Measurements from ENCODE around the gene SPAST. TPM values are rescaled to one million over a fixed set of nuclear protein-coding genes. Genes with fewer than 3 reads are reported as not detected.
"Not testable (repeated sequence)": the region's sequence is repeated elsewhere in the genome, so short reads cannot be mapped to it uniquely, and the experiment has no call there.

The SPAST gene
- total RNA-seq, 1 experiment from 2014 or later, result 32.8 TPM

- H4K20me1 ChIP-seq (ENCODE audit: control insufficient read depth, insufficient read depth, insufficient read length), result no peaks in the 10 kb centered on the region
- TF ChIP-seq CTCF (conservative IDR thresholded peaks at IDR 0.05), result no peak
- H2BK5ac ChIP-seq (ENCODE audit: insufficient read length, low read length), result no peak overlapping the region
- DNase-seq, result no peak
- H4K91ac ChIP-seq (ENCODE audit: insufficient read length, low read depth, low read length), result no peak overlapping the region
- H3K36me3 Mint-ChIP-seq (ENCODE audit: insufficient read depth in 1 of 3, low read depth in 3 of 3), result peaks cover 0 to 21% (median 13%) of the 10 kb centered on the region in 3 experiments; a peak in 3 of 7 replicates
- no peaks in the 10 kb centered on the region for H3K79me1 ChIP-seq (ENCODE audit: insufficient read depth, low read depth, low read length, poor library complexity, severe bottlenecking)
- H3K4me2 ChIP-seq (ENCODE audit: insufficient read depth, insufficient read length, low read length), result no peak overlapping the region
- H3K4me3 Mint-ChIP-seq, result no peak overlapping the region
- no peak overlapping the region for H3K18ac ChIP-seq (ENCODE audit: insufficient read length, low read depth, low read length)
- H3K27me3 Mint-ChIP-seq (ENCODE audit: low read depth), result no peaks in the 10 kb centered on the region
- H4K8ac ChIP-seq (replicated peaks; ENCODE audit: insufficient read length, low read depth, low read length), result no peak overlapping the region
- no peak overlapping the region for H3K23ac ChIP-seq (ENCODE audit: insufficient read length, low read depth, low read length)
- H3K27ac ChIP-seq (ENCODE audit: insufficient read length, low read depth, low read length), result no peak overlapping the region
- no peaks in the 10 kb centered on the region for H3K79me2 ChIP-seq (ENCODE audit: insufficient read depth, low read length)
- H3K9me3 Mint-ChIP-seq, result no peaks in the 10 kb centered on the region
- no peak overlapping the region for H3T11ph ChIP-seq (ENCODE audit: low read length)
- WGBS (ENCODE audit: extremely low coverage, insufficient read length, low lambda C conversion rate), result no CpG with 5 or more reads among the region's 4 CpGs
- no peak overlapping the region for H2BK15ac ChIP-seq (ENCODE audit: low read depth, low read length)
- no peak overlapping the region for H3K9ac ChIP-seq (ENCODE audit: extremely low read depth, insufficient read length, low read length)
- no peak overlapping the region for H2BK12ac ChIP-seq (ENCODE audit: insufficient read length, low read depth, low read length)
- H3K14ac ChIP-seq (ENCODE audit: insufficient read depth, low read length), result no peak overlapping the region
- no peak overlapping the region for H3K56ac ChIP-seq (ENCODE audit: insufficient read length, low read depth, low read length)
- no peak overlapping the region for H2AK5ac ChIP-seq (ENCODE audit: insufficient read length, low read length)
- no peak overlapping the region for H2BK120ac ChIP-seq (ENCODE audit: low read depth, low read length, poor library complexity, severe bottlenecking)
- no peak overlapping the region for H2AFZ ChIP-seq (ENCODE audit: low read length)
- H3K23me2 ChIP-seq (ENCODE audit: insufficient read length, low read depth, low read length, poor library complexity, severe bottlenecking), result no peaks in the 10 kb centered on the region
- H3K27me3 ChIP-seq (ENCODE audit: insufficient read depth, low read length), result no peaks in the 10 kb centered on the region
- no peaks in the 10 kb centered on the region for H3K4me1 Mint-ChIP-seq
- no peak overlapping the region for H3K27ac Mint-ChIP-seq
- H2BK20ac ChIP-seq (ENCODE audit: low read depth, low read length, poor library complexity, severe bottlenecking), result no peak overlapping the region
- H4K5ac ChIP-seq (ENCODE audit: insufficient read length, low read depth, low read length), result no peak overlapping the region
- H3K4ac ChIP-seq (ENCODE audit: low read depth, low read length), result no peak overlapping the region
- H3K4me1 ChIP-seq (ENCODE audit: insufficient read depth, low read length), result no peaks in the 10 kb centered on the region
- H3K9me3 ChIP-seq (ENCODE audit: control insufficient read depth, low read depth, low read length), result no peaks in the 10 kb centered on the region
Observed at GRCh38 chr2:32136097-32136496, 72.7 kb downstream of the SPAST start.

- no CpG with 5 or more reads among the region's 14 CpGs for WGBS (ENCODE audit: extremely low coverage, insufficient read length, low lambda C conversion rate)
Observed at GRCh38 chr2:32151544-32151943, 88.2 kb downstream of the SPAST start.

More at GRCh38 chr2:32151544-32151943, 88.2 kb downstream of the SPAST start:
- H3K27ac ChIP-seq (ENCODE audit: insufficient read length, low read depth, low read length); H3K9me3 ChIP-seq (ENCODE audit: control insufficient read depth, low read depth, low read length); H2BK12ac ChIP-seq (ENCODE audit: insufficient read length, low read depth, low read length); H2BK15ac ChIP-seq (ENCODE audit: low read depth, low read length); H3K79me1 ChIP-seq (ENCODE audit: insufficient read depth, low read depth, low read length, poor library complexity, severe bottlenecking); H3T11ph ChIP-seq (ENCODE audit: low read length); H3K27me3 ChIP-seq (ENCODE audit: insufficient read depth, low read length); H2BK120ac ChIP-seq (ENCODE audit: low read depth, low read length, poor library complexity, severe bottlenecking); H4K20me1 ChIP-seq (ENCODE audit: control insufficient read depth, insufficient read depth, insufficient read length); H3K14ac ChIP-seq (ENCODE audit: insufficient read depth, low read length); H3K23ac ChIP-seq (ENCODE audit: insufficient read length, low read depth, low read length); H3K27me3 Mint-ChIP-seq (ENCODE audit: low read depth); H2AFZ ChIP-seq (ENCODE audit: low read length); H3K4me1 Mint-ChIP-seq; H3K18ac ChIP-seq (ENCODE audit: insufficient read length, low read depth, low read length); H3K9ac ChIP-seq (ENCODE audit: extremely low read depth, insufficient read length, low read length); H4K5ac ChIP-seq (ENCODE audit: insufficient read length, low read depth, low read length); H3K56ac ChIP-seq (ENCODE audit: insufficient read length, low read depth, low read length); H3K4me2 ChIP-seq (ENCODE audit: insufficient read depth, insufficient read length, low read length); H3K9me3 Mint-ChIP-seq; H3K4me1 ChIP-seq (ENCODE audit: insufficient read depth, low read length); H3K79me2 ChIP-seq (ENCODE audit: insufficient read depth, low read length); DNase-seq; H2BK20ac ChIP-seq (ENCODE audit: low read depth, low read length, poor library complexity, severe bottlenecking); H2AK5ac ChIP-seq (ENCODE audit: insufficient read length, low read length); H3K23me2 ChIP-seq (ENCODE audit: insufficient read length, low read depth, low read length, poor library complexity, severe bottlenecking); H4K8ac ChIP-seq (replicated peaks; ENCODE audit: insufficient read length, low read depth, low read length); H3K4ac ChIP-seq (ENCODE audit: low read depth, low read length); H4K91ac ChIP-seq (ENCODE audit: insufficient read length, low read depth, low read length); H2BK5ac ChIP-seq (ENCODE audit: insufficient read length, low read length); H3K4me3 Mint-ChIP-seq; H3K27ac Mint-ChIP-seq: not testable (repeated sequence)
- H3K36me3 Mint-ChIP-seq (ENCODE audit: insufficient read depth in 1 of 3, low read depth in 3 of 3), result peaks cover 5 to 22% (median 14%) of the 10 kb centered on the region in 3 experiments; a peak in 6 of 7 replicates

Measured in H9 (cell line).